IPS-NIHi11 (cell line): ENCODE data around the gene SLC24A3.

Source experiments
- DNase-seq: peaks from one replicate; pipeline ENCODE4 v3.0.0; 2012; ENCODE audit warnings: mixed read lengths, low spot score

SLC24A3 gene

DNA sequence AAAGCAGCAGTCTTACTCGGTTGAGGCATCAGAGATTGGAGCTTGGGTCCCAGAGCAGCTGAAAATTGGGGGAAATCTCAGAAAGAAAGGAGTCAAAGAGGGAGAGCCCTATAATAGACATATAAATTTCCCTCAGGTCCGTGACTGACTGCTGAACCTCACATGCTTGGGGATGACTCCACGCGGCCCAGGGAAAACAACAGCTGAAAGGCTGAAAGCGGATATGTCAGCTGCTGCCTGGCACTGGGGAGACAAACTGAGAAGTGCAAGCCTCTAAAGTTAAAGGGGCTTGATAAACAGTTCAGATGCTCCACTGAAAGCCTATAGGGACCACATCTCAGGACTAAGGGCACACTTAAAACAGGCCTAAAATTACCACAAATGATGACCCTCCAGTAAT, 289.7 kb downstream of the SLC24A3 start:
- no peak for DNase-seq

DNA sequence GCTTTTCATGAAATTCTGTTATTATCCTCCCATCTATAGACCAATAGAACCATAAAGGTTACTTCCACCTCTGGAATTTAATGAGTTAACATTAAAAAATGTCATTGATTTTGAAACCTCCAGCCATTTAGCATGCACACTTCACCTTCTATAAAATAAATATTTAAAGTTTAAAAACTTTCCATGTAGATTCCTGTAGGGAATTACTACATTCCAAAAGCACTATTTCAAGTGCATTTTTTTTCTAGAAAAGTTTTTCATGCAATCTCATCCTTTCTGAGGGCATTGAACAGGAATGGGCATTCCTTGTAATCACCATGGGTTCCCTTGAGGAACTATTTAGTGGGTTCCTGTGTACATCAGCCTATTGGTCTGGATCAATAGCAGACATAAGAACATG, 291.8 kb downstream of the SLC24A3 start:
- DNase-seq: no peak

GRCh38 chr20:19506021-19506420, 293.6 kb downstream of the SLC24A3 start:
- DNase-seq: no peak

DNA sequence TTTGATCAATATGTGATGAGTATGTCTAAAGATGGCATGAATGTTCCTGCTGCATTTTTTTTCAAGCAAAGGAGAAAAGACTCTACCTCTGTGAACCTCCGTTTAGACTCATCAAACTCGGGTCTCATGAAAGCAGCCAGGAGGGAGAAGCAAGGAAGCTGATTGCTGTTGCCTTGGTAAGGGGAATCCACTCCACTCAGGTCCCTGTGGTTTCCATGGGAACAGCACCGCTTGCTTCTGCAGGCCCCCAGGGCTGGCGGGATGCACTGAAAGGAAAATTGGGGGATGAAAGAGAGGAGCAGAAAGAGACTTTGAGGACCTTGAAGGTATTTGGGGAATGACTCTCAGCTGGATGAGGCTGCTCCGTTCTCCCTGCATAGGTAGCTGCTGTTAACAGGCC, 296.0 kb downstream of the SLC24A3 start:
- no peak for DNase-seq

GRCh38 chr20:19510611-19511010, 298.2 kb downstream of the SLC24A3 start:
- DNase-seq: no peak

GRCh38 chr20:19511931-19512330, 299.5 kb downstream of the SLC24A3 start:
- no peak for DNase-seq

DNA sequence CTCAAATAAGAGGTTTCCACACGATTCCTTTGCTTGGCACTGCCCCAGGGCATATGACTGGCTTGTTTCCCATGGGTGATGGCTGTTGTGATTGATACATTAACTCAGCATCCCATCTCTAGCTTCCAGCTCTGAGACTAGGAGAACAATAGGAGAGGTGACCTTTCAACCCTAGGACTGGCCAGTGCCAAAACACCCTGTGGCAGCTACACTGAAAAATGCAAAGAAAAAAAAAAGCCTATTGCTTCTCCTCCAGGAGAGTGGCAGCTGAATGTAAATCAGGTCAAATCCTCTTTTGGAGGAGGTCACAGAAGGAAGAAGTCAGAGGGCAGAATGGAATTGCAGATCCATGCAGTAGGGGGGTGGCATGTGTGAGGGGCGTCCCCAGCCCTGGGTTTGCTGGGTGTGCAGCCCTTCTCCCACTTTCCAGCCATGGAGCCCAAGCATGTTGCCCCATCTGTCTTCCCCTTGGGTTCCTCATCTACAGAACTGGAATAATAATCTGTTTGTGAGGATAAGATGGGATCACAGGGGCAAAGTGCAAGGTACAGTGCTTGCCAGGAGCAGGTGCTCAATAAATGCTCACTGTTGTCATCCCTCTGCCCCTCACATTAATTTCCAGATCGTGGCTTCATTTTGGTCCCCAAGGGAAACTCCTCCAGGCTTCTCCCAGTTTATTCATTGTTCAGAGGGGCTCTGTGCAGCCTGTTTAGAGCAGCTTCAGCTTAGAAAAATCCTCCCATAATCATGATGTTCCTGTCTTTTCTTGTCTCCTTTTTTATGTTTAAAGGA, 300.6 kb downstream of the SLC24A3 start:
- DNase-seq: no peak

DNA sequence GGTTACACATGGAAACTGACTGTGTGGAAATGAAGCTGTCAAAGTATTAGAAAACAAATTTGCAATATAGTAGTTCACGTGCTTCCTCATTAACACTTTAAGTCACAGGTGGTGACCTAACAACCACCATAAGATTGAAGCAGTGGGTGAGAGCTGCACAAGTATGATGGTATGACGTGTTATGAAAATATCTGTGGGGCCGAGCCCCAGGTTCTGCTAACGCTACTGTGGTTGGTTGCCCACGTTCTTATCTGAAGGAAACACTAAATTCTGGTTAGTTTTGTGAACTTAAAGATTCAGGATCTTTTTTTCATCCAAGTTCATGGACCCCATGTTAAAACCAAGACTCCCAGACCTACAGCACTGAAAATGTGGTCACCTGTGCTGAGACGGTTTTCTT, 302.6 kb downstream of the SLC24A3 start:
- DNase-seq: no peak

- DNase-seq: no peak
Measured at GRCh38 chr20:19519466-19519865, 307.0 kb downstream of the SLC24A3 start.

DNA sequence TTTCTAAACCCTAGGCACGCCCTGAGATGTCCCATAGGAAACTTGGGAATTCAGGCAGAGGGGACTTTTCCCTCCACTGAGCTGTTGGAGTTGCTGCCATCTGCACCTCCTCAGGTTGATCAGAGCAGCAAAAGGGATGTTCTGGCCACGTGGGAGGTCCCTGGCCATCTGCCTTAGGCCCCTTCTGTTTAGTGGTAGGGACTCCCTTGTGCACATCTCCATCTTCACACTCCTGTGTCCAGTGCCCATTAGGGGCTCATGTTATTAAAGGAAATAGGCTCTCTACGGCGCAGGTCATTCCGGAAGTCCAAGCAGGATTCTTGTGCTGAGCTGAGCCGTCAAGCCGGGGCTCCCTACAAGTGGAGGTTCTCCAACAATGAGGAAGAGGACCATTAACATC, 307.8 kb downstream of the SLC24A3 start:
- no peak for DNase-seq

- no peak for DNase-seq
Measured at GRCh38 chr20:19522071-19522801, 309.8 kb downstream of the SLC24A3 start.

DNA sequence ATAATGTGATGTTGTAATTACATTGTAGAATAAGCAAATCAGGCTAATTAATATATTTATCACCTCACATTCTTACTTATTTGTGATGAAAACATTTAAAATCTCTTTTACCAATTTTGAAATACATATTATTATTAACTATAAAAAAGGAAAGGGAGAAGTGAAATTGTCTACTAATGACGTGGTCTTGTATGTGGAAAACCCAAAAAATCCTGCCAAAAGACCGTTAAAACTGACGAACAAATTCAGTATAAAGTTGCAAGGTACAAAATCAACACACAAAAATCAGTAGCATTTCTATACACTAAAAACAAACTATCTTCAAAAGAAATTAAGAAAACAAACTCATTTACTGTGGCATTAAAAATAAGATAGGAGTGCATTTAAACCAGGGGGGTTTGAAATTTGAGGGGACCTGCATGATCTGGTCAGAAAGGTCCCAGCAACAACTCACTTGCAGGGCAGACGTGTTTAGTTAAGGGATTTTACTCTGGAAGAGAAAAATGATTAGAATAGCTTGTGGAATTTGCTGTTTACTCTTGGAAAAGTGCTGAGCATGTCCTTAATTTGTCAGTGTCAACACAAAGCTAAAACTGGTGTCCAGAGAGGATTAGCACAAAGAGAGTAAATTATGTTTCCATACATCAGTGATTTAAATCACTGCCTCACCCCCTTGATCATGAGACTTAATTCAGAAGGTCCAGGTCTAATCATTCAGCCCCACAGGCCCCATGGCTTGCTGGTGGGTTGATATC, 310.6 kb downstream of the SLC24A3 start:
- no peak for DNase-seq

GRCh38 chr20:19524691-19525090, 312.2 kb downstream of the SLC24A3 start:
- no peak for DNase-seq

DNA sequence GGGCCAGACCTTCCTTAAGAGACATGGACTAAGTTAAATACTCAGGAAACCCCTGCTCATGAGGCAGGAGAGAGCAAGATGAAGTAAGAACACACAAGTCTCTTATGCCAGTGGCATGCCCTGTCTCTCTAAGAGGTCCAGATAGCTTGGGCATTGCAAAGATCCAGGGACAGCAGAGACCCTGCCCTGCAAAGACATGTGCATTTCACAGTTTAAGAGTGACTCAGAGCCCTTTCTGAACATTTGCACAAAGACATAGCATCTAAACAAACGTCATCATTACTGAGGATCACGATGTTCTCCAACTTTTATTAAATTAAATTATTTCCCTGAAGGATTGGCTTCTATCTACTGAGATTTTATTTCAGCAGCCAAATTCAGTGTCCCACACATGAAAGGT, 315.1 kb downstream of the SLC24A3 start:
- DNase-seq: no peak

GRCh38 chr20:19528286-19529030, 316.0 kb downstream of the SLC24A3 start:
- DNase-seq: no peak

GRCh38 chr20:19530006-19530405, 317.6 kb downstream of the SLC24A3 start:
- DNase-seq: no peak

GRCh38 chr20:19531446-19531845, 319.0 kb downstream of the SLC24A3 start:
- DNase-seq: no peak

DNA sequence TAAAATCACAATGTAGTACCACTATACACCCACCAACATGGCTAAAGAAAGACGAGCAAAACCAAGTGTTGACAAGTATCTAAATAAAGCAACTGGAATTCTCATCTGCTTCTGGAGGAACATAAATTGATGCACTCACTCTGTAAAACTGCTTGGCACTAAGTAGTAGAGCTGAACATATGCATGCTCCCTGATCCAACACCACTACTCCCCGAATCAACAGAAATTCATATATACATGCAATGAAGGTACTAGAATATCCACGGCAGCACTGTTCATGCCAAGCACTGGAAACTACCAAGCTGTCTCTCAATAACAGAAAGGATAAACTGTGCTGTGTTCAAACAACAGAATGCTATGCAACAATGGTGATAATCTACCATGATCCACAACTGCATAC, 326.1 kb downstream of the SLC24A3 start:
- no peak for DNase-seq

DNA sequence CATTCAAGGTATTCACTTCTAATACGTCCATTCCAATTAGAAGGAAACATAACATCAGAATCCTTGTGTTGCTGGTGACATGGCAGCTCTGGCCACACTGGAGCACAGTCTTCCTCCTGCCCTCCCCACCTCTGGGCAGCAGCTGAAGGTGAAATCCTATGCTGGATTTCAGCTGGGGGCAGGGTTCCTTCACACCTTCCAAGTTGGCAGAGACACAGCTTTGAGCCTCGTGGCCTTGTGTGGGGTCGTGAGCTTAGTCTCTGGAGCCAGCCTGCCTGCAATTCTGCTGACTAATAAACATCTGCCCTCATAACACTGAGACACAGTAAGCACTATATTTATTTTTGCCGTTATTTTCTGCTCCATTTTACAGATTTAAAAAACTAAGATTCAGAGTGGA, 326.7 kb downstream of the SLC24A3 start:
- no peak for DNase-seq

DNA sequence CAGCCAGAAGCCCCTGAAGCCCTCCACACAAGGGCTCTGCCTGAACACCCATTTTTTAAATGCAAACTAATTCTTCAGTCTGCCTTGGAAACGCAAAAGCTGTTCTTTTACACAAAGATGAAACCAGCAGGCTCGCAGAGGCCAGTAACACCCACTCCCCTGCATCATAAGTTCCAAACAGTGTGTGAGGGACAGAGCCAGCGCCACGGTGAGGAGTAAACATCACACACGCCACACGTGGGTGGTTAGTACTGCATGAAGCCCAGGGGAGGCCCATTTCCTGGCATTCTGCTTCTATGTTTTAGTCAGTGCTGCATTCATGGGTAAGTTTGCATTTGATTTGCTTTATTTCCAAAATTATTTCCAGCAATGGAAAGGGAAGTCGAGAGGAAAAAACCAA, 327.9 kb downstream of the SLC24A3 start:
- no peak for DNase-seq

DNA sequence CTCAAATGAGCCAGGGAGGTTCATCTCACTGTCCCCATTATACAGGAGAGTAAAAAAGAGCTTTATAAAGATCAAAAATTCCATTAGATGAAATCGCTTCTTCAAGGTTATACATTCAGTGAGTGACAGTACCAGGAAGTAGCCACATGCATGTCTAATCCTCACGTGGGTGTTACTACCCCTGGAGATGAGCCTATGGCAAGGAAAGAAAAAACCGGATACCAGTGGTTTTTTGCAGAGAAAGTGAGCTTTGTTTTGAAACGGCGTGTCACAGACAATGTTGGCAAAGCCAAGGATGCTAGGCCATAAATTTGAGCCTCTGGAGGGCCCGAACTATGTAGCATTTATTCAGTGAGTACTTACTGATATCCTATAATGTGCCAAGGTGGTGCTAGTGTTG, 330.7 kb downstream of the SLC24A3 start:
- DNase-seq: no peak

- no peak for DNase-seq
Measured at GRCh38 chr20:19544684-19545083, 332.2 kb downstream of the SLC24A3 start.
